Right atrium auricular region (tissue), 2 donors: ENCODE results near the gene TECTA. TPM values are rescaled to one million over a fixed set of nuclear protein-coding genes. Genes with fewer than 3 reads are reported as not detected.

Experiments
- DNase-seq: peaks from one replicate; pipeline ENCODE4 v3.0.0-alpha.2; 2019; ENCODE audit warnings: low spot score
- H3K27ac ChIP-seq, 2 donors: fragments of 200-600 bp; sonication (generic); 1 replicate in 1 of 2; 2 replicates in 1 of 2; pipeline ENCODE4 v1.5.1; 2016 to 2019
- H3K27me3 ChIP-seq, 2 donors: fragments of 200-600 bp; sonication (generic); one replicate each; pipeline versions ENCODE4 v1.5.1 to v1.6.0; 2017 to 2019
- H3K36me3 ChIP-seq: fragments of 200-600 bp; sonication (generic); one replicate; pipeline ENCODE4 v1.5.1; 2016
- H3K4me1 ChIP-seq, 2 donors: fragments of 200-600 bp; sonication (generic); one replicate each; pipeline versions ENCODE4 v1.5.1 to v1.6.0; 2017 to 2019
- H3K4me3 ChIP-seq, 2 donors: fragments of 200-600 bp; sonication (generic); 1 replicate in 1 of 2; 2 replicates in 1 of 2; pipeline ENCODE4 v1.5.1; 2017 to 2019; ENCODE audit warnings: mild to moderate bottlenecking in 1 of 2, moderate library complexity in 1 of 2
- H3K9me3 ChIP-seq, 2 donors: fragments of 200-600 bp; sonication (generic); one replicate each; pipeline ENCODE4 v1.5.1; 2019
- CTCF ChIP-seq, 2 donors: fragments of 200-600 bp; sonication (generic); IDR thresholded peaks; one replicate each; pipeline ENCODE4 v1.5.1; 2019; ENCODE audit warnings: antibody characterized with exemption in 2 of 2
- total RNA-seq, 2 donors: library from RNA; depleted of rRNA; stranded (reverse); fragments of >200 nt; gene quantifications; one replicate each; pipeline ENCODE4 v1.1.0, GENCODE V29; 2016

The TECTA gene
- total RNA-seq, 2 donors from 2014 or later, result 1.6 to 3.1 TPM

DNA sequence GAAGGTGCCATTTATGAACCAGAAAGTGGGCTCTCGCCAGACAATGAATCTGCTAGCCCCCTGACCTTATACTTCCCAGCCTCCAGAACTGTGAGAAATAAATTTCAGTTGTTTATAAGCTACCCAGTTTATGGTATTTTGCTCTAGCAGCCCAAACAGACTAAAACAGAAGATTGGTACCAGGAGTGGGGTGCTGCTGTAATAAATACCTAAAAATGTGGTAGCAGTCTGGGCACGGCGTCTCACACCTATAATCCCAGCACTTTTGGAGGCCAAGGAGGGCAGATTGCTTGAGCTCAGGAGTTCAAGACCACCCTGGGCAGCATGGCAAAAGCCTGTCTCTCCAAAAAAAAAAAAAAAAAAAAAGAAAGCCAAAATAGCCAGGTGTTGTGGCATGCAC, 21.3 kb downstream of the TECTA start:
- no peak overlapping the region for H3K27ac ChIP-seq
- H3K36me3 ChIP-seq, result no peaks in the 10 kb centered on the region
- no peak for DNase-seq
- no peak overlapping the region for H3K4me3 ChIP-seq
- H3K9me3 ChIP-seq, result peaks cover 0 to 11% of the 10 kb centered on the region in 2 donors
- TF ChIP-seq CTCF (IDR thresholded peaks at IDR 0.05), result no peak
- no peaks in the 10 kb centered on the region for H3K27me3 ChIP-seq
- H3K4me1 ChIP-seq, result no peaks in the 10 kb centered on the region

DNA sequence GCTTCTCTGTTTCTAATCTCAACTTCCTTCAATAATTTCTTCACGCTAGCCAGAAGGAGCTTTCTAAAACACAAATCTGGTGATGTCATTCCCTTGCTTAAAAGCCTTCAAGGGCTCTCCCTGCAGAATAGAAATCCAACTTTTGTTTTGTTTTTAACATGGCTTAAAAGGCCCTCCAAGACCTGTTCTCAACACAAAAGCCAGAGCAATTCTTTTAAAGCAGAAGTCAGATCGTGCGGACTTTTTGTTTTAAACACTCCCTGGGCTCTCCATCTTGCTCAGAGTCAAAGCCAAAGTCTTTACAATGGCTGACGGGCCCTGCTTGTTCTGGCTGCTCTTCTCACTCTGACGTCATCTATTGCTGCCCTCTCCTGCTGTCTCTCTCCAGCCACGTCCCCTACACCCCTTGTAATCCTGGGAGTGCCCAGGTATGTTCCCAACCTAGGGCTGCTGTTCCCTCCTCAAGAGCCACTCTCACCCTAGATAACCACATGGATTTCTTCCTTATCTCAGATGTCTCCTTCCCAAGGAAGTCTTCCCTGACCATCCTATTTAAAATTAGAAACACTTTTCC, 22.5 kb downstream of the TECTA start:
- H3K27me3 ChIP-seq, result no peaks in the 10 kb centered on the region
- H3K9me3 ChIP-seq, result peaks cover 0 to 11% of the 10 kb centered on the region in 2 donors
- no peak overlapping the region for H3K27ac ChIP-seq
- H3K36me3 ChIP-seq, result no peaks in the 10 kb centered on the region
- DNase-seq, result no peak
- TF ChIP-seq CTCF (IDR thresholded peaks at IDR 0.05), result no peak
- H3K4me1 ChIP-seq, result no peaks in the 10 kb centered on the region
- no peak overlapping the region for H3K4me3 ChIP-seq

- H3K4me1 ChIP-seq, result no peaks in the 10 kb centered on the region
- DNase-seq, result no peak
- no peak for TF ChIP-seq CTCF (IDR thresholded peaks at IDR 0.05)
- no peaks in the 10 kb centered on the region for H3K27me3 ChIP-seq
- no peaks in the 10 kb centered on the region for H3K36me3 ChIP-seq
- no peak overlapping the region for H3K27ac ChIP-seq
- no peaks in the 10 kb centered on the region for H3K9me3 ChIP-seq
- H3K4me3 ChIP-seq, result no peak overlapping the region
Observed at GRCh38 chr11:121127809-121128208, 26.8 kb downstream of the TECTA start.

DNA sequence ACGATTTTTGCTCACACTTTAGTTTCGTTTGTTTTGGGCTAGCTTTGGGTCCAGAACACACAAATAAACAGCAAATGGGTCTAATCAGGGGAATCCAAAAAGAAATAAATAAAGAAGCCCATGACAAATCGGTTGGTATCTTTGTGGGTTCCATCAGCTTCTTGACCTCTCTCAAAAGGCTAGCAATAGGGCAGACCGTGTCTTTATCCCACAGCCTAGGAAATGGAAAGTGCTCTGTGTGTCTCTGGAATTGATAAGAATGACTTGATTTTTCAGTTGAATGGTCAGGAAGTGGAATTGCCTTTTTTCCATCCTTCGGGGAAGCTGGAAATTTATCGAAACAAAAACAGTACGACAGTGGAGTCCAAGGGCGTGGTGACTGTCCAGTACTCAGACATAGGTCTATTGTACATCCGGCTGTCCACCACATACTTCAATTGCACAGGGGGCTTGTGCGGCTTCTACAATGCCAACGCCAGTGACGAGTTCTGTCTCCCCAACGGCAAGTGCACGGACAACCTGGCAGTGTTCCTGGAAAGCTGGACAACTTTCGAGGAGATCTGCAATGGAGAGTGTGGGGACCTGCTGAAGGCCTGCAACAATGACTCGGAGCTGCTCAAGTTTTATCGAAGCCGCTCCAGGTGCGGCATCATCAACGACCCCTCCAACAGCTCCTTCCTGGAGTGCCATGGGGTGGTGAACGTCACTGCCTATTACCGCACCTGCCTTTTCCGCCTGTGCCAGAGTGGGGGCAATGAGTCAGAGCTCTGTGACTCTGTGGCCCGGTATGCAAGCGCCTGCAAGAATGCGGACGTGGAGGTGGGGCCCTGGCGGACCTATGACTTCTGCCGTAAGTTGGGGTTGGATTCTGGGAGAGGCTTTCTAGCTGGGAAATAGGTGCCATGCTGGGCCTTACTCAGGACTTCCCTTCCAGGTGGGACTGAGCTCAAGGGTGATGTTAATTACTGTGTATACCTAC, 28.6 kb downstream of the TECTA start:
- TF ChIP-seq CTCF (IDR thresholded peaks at IDR 0.05), result no peak
- H3K4me3 ChIP-seq, result no peak overlapping the region
- H3K36me3 ChIP-seq, result no peaks in the 10 kb centered on the region
- peak; percentile 65 for DNase-seq
- H3K9me3 ChIP-seq, result no peaks in the 10 kb centered on the region
- no peak overlapping the region for H3K27ac ChIP-seq
- H3K4me1 ChIP-seq, result no peaks in the 10 kb centered on the region
- H3K27me3 ChIP-seq, result no peaks in the 10 kb centered on the region

DNA sequence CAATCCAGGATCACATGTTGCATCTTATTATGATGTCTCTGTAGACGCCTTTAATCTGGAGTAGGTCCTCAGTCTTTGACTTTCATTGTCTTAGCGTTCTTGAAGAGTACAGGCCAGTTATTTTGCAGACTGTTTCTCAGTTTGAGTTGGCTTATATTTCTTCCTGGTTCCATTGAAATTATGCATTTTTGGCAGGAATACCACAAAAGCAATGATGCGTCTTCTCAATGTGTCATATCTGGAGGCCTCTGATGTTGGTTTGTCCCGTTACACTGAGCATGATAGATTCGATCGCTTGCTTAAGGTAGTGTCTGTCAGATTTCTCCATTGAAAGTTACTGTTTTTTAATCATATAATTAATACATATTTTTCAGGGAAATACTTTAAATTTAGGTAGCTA, 30.6 kb downstream of the TECTA start:
- DNase-seq, result no peak
- Histone ChIP-seq H3K36me3 (no peaks in the 10 kb centered on the region), H3K27me3 (no peaks in the 10 kb centered on the region), H3K4me1 (no peaks in the 10 kb centered on the region), H3K9me3 (no peaks in the 10 kb centered on the region), H3K27ac (no peak overlapping the region), H3K4me3 (no peak overlapping the region)
- TF ChIP-seq CTCF (IDR thresholded peaks at IDR 0.05), result no peak
